HG03025 (cell line): Measurements from ENCODE around the gene SLC6A17.

Experiments used
- ATAC-seq: cut with Tn5 transposase; IDR thresholded peaks from one replicate; pipeline ENCODE4 v1.9.1; 2021; ENCODE audit warnings: mild to moderate bottlenecking, moderate library complexity; ENCODE audit not compliant: unreplicated experiment, low FRiP score

The SLC6A17 gene

DNA sequence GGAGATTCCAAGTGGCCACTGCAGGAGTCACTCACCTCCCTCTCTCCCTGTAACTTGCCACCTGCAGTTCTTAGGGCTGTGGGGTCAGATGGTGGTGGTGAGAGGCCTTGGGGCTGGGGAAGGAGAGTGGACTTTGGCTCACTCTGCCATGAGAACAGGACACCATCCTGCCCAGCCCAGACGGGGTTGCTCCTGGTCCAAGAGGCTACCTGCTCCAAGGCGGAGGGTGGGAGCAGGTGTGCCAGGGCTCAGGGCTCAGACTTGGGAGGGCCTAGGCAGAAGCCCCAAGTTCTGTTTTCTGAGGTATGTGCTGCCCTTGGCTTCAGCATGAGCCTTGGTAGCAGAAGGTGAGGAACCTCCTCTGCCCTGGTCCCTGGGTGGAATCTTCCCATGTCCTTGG lies 48.5 kb downstream of the SLC6A17 start:
- no peak for ATAC-seq

DNA sequence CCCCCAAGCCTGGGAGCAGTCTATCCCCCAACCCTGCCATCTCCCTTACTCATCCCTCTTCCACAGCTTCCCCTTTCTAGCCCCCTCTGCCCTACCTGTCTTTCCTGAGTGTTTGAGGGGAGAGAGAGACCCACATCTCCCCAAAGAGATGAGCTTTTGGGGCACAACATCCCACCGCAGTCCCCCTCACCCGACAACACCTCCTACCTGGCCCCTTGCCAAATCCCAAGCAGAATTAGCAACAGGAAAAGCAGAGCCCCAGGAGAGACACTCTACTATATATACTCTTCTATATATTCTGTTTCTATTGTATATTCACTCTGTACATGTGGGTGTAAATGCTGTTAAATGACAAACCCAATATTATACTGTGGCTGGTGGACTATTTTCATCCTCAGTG lies 49.9 kb downstream of the SLC6A17 start:
- no peak for ATAC-seq

DNA sequence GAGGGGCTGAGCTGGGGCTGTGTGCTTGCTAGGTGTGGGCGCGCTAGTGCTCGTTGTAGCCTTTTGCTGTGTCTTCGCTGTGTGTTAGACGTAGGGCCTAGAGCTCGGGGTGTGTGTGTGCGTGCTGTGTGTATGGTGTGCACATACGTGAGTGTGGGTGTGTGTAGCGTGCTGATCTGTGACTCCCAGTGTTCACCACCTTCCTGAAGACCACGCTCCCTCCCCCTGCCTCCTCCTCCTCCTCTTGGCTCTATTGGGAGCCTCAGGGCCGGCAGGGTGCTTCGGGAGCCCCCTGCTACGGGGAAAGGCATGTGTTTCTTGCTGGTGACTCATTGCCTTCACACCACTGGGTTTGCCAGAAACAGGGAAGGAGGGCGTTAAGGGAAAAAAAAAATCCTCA lies 50.4 kb downstream of the SLC6A17 start:
- ATAC-seq, result no peak

DNA sequence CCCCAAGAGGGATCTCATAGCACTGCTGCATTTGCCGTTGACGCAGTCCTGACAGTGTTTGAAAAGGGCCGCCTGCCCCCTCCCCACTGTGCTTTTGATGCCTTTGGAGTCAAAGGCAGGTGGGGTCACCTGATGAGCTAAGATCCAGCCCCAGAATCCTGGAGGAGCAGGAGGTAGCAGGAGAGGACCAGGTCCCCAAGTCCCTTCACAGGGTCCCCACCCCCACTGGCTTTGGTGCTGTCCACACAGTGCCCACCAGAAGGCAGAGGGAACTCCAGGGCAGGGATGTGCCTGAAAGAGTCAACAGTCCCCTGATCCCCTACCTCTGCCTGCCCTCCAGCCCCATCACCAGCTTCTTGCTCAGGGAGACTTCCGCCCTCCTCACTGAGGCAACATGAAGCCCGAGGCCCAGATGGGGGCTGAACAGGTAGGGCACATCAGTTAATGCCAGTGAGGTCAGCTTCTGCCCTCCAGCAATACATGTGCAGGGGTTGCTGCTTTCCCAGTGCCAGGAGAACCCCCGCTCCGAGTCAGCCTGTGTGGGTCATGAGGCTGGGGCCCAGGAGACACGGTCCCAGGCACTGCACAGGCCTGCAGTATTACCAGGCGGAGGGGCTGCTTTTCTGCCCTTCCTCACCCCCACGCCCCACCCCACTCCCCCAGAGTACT lies 51.0 kb downstream of the SLC6A17 start:
- no peak for ATAC-seq

DNA sequence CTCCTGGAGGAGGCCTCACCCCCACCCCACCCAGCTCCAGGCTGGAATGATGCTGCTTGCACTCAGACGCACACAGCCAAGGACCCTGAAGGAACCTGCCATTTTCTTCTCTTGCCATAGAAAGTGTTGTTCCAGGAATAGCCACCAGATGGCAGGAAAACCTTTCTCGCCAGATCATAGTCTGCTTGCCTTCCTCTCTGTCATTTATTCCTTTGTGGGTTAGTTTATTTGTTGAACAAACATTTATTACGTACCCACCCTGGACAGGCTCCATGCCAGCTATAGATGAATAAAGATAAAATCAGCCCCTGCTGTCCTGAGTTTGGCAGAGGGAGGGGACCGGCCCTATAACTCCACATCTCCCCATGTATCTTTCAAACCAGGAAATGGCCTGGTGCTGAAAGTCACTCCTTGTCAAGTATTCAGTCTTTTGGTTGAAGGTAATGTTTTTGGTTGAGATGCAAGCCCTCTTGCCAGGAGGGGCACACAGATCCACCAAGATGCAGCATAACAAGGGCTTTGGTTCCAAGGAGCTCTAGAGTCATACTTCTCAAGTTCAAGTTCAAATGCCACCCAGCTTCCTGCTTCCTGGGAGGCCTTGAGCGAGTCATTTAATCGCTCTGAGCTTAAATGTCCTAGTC lies 52.8 kb downstream of the SLC6A17 start:
- no peak for ATAC-seq

DNA sequence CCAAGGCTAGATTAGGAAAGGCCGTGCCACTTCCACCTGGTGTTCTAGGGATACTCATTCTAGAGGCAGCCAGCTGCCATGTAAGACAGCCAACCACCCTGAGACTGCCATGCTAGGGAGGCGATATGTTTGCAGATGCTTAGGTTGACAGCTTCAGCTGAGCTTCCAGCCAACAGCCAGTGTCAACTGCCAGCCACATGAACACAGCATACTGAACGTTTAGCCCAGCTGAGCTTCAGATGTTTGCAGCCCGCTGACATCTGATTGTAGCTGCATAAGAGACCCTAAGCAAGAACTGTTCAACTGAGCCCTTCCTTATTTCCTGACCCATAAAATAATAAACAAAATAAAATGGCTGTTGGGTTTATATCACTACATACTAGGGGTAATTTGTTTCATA lies 54.9 kb downstream of the SLC6A17 start:
- no peak for ATAC-seq

DNA sequence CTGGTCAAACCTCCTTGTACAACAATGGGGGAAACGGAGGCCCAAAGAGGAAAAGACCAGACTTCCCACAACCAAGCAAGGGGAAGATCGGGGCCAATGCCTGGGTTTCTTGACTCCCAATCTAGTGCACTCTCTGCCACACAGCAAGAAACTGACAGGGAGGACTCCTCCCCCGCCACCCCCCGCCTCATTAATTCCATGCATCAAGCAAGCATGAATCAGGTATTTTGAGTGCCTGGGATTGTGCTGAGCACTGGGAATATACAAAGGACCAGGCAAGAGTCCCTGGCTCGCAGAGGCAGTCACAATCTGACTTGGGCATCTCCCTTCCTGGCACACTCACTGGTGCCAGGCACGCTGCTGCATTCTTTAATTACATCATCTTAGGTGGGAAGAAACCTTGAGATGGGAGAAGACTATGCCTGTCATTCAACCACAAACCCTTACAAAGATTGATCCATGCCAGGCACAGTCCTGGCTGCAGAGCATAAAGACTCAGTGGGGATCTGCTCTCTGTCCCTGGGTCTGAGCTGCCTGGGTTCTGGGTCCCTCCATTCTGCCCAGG lies 55.4 kb downstream of the SLC6A17 start:
- ATAC-seq, result no peak

DNA sequence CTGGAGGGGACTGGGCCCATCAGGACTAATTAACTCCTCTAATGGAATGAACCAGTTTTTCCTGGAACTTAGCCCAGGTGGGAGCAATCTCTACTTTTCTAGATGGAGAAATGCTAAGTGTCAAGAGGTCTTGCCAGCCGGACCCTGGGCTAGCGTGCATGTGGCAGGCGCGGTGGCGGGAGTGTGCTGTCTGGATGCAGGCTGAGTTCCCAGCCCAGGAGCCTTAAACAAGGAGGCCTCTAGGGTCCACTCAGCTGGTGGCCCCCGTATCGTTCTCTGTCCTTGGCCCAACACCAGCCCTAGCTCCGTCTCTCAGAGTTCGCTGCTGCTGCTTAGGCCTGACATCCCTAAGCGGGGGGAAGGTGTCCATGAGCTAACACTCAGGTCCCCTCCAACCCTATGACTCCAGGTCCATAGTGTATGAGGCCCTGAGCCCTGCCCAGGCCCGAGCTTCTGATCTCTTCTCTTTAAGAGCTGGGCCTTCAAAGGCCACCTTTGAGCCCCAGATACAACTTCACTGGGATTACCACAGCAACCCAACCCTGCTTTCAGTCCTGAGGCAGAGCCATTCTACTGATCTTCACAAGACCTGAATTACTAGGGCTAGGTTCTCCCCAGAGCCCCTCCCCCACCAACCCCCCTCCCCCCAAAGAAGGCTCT lies 56.1 kb downstream of the SLC6A17 start:
- no peak for ATAC-seq

DNA sequence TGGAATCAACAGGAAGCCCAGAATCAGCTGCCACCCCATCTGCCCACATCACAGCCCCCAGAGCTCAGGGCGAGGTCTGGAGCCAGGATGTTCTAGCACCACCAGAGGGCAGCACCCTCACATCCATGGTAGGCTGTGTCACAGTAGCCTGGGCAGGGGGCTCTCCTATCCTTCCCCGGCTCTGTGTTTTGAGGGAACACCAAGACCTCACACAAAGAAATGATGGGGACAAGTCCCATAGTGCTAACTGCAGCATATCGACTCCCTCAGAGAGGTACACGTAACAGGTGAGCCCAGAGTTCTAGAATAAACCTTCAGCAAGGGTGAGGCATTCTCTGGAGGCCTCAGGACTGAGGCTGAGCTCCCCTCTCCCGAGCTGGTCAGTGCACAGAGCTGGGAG lies 57.5 kb downstream of the SLC6A17 start:
- no peak for ATAC-seq

DNA sequence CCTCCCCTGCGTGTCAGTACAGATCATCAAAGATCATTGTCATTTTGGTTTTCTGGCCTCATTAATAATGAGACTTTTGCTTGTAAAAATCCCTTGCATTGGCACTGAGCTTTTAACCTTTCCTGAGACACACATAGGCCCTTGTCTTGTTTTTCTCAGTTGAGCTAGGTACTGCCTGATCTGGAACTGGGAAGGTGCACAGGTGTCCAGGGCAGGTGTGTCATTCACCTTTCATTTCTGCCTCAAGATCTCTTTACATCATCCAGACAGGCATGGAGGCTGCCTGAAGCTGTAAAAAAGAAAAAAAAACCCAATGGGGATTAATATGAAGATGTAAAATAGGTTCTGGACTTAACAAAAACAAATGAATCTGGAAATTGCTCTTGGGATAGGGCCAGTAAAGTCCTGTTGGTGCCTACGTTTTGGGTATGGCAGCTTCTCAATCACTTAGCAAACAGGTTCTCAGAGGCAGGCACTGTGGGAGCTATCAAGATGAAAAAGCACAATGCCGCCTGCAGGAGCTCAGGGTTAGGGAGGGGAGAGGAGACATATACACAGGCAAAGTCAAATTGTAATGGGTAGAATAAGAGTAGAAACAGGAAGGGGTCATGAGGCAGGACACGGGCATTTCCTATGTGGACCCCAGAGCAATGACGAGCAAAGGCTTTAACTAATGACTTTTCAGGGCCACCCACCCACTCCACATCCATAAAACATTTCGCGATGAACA lies 58.8 kb downstream of the SLC6A17 start:
- no peak for ATAC-seq

DNA sequence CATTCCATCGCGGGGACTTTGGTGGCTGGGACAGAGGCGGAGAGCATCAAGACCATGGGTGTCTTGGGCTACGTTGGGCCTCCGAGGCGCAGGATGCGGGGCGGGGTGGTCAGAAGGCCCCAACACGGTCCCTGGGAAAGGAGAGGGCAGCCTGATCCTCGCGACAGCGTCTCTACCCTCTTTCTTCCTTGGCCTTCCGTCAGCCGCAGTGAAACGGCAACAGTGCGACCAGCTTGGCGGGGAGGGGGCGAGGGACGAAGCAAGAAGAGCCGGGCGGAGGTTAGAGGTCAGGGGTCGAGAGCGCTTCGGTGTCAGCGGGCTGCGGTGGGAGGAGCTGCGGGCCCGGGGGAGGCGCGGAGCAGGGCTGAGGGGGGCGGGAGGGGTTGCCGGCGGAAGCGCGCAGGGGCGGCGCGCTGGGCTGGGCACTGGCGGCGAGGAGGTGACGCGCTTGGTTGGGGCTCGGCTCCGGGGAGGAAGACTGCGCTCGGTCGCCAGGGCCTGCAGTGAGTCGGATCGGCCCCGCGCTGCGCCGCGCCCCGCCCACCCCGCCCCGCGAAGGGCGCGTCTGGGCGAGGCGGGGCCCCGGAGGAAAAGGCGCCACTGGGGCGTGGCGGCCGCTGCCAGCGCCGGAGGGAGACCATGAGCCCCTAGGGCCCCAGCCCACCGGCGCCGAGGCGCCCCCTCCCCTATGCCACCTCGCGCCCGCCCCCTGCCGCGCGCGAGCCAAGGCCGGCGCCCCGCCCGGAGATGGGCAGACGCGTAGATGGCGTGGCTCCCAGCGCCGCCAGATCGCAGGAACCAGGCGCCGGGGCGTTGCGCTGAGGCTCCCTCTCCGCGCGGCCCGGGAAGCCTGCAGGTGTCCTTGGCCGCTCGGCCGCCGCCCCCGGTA lies 59.7 kb downstream of the SLC6A17 start, which contains the start of gene KCNC4:
TSS of gene KCNC4 (plus strand) at position 600 of the 889 bp plus-strand sequence. CDS start 1,186 bp downstream, outside the sequence.
- peak; percentile 72 for ATAC-seq

DNA sequence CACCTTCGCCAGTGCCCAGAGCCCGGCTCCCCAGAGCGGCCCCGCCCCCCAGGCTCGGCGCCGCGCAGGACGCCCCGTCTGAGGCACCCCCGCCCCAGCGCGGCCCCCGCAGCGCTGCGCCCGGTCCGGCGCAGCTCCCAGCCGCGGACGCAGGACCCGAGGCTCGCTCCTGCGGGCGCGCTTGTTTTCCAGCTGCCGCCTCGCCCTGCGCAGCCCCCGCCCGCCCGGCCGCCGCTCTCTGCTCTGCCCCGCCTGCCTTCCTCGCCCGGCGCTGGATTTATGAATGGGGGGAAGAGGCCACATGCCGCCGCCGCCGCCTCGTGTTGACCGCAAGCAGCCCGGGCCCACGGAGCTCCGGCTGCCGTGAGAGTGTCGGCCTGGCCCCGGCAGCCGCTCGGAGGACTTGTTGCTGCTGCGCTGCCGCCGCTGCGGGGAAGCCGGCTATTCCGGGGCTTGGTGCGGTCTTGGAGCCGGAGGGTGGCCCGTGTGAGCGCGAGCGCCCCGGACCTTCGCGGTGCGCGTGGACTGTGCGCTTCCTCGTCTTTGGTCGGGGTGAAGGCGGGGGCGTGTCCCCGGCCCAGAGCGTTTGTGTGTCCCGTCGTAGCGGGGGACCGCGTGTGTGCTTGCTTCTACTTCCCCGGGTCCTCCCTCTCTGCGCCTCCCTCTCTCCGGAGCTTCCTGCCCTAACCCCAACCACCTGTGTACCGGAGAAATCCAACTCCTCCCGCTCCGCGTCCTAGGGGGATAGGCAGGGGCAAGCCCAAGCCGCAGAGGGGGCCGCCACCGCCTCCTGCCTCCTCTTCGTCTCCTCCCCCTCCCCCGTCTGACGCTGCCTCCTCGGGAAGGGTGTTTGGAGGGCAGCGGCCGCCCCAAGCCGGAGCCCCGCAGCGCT lies 60.6 kb downstream of the SLC6A17 start:
- ATAC-seq, result peak; percentile 6

DNA sequence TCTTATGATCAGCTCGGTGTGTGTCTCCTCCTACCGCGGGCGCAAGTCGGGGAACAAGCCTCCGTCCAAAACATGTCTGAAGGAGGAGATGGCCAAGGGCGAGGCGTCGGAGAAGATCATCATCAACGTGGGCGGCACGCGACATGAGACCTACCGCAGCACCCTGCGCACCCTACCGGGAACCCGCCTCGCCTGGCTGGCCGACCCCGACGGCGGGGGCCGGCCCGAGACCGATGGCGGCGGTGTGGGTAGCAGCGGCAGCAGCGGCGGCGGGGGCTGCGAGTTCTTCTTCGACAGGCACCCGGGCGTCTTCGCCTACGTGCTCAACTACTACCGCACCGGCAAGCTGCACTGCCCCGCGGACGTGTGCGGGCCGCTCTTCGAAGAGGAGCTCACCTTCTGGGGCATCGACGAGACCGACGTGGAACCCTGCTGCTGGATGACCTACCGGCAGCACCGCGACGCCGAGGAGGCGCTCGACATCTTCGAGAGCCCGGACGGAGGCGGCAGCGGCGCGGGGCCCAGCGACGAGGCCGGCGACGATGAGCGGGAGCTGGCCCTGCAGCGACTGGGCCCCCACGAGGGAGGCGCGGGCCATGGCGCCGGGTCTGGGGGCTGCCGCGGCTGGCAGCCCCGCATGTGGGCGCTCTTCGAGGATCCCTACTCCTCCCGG lies 61.3 kb downstream of the SLC6A17 start:
- ATAC-seq, result no peak

DNA sequence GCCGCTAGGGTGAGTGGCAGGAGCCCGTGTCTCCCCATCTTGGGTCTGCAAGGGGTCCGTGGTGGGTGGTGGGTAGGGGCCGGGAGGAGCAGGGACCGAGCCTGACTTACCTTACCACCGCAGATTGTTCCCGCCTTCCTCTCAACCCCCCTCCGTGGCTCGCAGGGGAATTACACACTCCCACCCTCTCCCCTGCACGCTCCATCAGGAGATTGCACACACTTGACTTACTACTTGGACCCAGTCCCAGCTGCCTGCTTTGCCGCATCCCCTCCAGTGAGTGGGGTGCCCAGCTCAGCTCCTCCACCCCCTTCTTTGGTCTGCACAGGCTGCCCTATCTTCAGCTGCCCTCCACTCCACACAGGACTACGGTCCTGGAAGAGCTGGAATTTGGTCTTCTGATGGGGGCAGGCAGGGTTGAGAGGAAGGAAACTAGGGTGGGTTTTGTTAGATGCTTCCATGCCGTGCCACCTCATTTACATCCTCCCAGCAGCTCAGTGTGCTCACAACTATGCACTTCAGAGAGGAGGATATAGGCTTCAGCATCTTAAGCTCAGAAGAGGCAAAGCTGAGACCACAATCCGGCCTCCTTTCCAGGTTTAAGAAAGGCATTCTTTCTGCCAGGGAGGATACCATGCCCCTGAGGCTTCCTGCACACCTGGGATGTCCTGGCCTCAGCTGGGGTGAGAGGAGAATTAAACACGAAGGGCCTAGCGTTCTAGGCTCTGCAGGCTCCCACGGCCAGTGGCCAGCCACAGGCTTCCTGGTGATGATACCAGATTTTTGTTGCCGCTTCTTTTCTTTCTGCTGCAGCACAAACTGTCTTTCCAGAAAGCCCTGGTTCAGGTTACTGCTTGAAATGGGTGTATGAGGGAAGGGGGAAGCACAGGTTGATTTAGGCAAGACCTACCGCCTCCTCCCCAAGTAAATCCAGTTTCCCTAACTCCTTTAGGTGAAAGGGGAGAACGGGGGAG lies 62.2 kb downstream of the SLC6A17 start:
- ATAC-seq, result no peak

DNA sequence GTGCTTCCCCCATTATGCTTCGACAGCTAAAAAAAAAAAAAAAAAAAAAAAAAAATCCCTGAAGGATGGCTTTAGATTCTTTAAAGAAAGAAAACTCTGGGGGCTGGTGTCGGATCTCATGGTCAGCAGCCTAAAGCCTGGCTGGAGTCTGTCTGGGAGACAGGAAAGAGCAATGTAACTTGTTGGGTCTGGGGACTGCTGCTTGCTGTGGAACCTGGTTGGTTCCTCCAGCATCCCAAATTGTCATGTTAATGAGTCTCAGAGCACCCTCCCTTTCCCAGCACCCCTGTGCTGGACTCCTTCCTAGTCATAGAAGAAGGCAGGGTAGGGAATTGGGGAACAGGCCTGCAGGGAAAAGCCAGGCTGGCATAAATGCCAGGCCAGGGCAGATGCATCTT lies 62.8 kb downstream of the SLC6A17 start:
- no peak for ATAC-seq

DNA sequence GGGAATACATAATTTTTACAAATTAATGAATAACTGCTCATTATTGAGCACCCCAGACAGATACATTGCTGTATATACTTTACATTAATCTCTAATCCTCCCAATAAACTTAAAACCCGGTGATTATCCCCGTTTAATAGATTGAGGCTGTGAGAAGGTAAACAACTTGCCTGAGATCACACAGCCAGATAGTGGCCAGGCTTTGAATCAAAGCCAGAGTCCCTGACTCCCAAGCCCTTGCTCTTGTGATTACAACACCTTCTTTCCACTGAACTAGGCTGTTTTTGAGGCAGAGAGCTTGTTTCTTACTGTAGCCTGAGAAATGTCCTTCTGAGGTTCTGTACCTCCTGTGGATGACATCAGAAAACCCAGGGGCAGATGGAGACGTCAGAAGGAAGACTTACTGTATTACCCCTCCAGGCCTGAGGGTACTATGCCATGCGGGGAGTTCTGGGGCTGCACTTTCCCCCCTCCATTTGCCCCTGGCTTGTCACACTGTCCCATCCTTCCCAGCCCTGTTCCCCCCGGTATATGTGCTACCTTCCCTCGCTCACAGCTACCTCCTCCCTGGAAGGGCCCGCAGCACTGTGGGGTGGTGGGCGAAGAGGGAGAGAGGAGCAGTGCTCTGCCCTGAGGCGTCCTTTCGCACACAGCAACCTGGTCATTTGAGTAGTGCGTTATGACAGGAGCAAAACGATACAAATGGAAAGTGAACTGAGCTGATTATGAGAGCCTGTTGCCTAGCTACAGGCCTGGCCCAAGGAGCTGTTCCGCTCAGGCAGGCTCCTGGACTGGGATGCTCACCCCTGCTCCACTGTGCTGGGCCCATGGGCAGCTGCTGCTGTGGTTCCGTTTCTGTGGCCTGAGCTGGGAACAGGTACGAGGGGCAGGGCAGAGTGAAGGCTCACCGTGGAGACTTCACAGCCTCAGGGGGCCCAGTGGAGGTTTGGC lies 64.4 kb downstream of the SLC6A17 start:
- ATAC-seq, result no peak
